ENCODE data around the gene PPIB. TPM values are rescaled to one million over a fixed set of nuclear protein-coding genes. Genes with fewer than 3 reads are reported as not detected.
A peak's percentile ranks its signal among the peaks of the same experiment; 100 is the strongest.

Gene PPIB
- total RNA-seq, 1 experiment from 2014 or later, result 1,210 TPM

- in situ Hi-C loops (cut with HindIII; ENCODE audit: low pct_unique_long_range_greater_than_20kb, low sequenced_read_pairs), result no loop called here
- no peak for DNase-seq (ENCODE audit: low read depth, low spot score)
Observed at GRCh38 chr15:64162478-64162868, 349 bp downstream of the PPIB start.

- in situ Hi-C loops (cut with HindIII; ENCODE audit: low pct_unique_long_range_greater_than_20kb, low sequenced_read_pairs), result no loop called here
- no peak for DNase-seq (ENCODE audit: low read depth, low spot score)
Observed at GRCh38 chr15:64161688-64162477, 939 bp downstream of the PPIB start.

GRCh38 chr15:64158363-64159134, 4.3 kb downstream of the PPIB start:
- in situ Hi-C loops (cut with HindIII; ENCODE audit: low pct_unique_long_range_greater_than_20kb, low sequenced_read_pairs), result no loop called here
- no peak for DNase-seq (ENCODE audit: low read depth, low spot score)

- no peak for DNase-seq (ENCODE audit: low read depth, low spot score)
- in situ Hi-C loops (cut with HindIII; ENCODE audit: low pct_unique_long_range_greater_than_20kb, low sequenced_read_pairs), result no loop called here
Observed at GRCh38 chr15:64157599-64158125, 5.2 kb downstream of the PPIB start.

- in situ Hi-C loops (cut with HindIII; ENCODE audit: low pct_unique_long_range_greater_than_20kb, low sequenced_read_pairs), result no loop called here
- DNase-seq (ENCODE audit: low read depth, low spot score), result no peak
Observed at GRCh38 chr15:64156652-64157331, 6.0 kb downstream of the PPIB start.

- no peak for DNase-seq (ENCODE audit: low read depth, low spot score)
- in situ Hi-C loops (cut with HindIII; ENCODE audit: low pct_unique_long_range_greater_than_20kb, low sequenced_read_pairs), result no loop called here
Observed at GRCh38 chr15:64155802-64156651, 6.8 kb downstream of the PPIB start.

GRCh38 chr15:64153480-64154367, 9.1 kb downstream of the PPIB start:
- in situ Hi-C loops (cut with HindIII; ENCODE audit: low pct_unique_long_range_greater_than_20kb, low sequenced_read_pairs), result no loop called here
- peak; percentile 91 for DNase-seq (ENCODE audit: low read depth, low spot score)

- in situ Hi-C loops (cut with HindIII; ENCODE audit: low pct_unique_long_range_greater_than_20kb, low sequenced_read_pairs), result no loop called here
- DNase-seq (ENCODE audit: low read depth, low spot score), result no peak
Observed at GRCh38 chr15:64152507-64153387, 10.1 kb downstream of the PPIB start.

- in situ Hi-C loops (cut with HindIII; ENCODE audit: low pct_unique_long_range_greater_than_20kb, low sequenced_read_pairs), result no loop called here
Observed at GRCh38 chr15:64151727-64152506, 10.9 kb downstream of the PPIB start, which contains the start of gene SNX22. TSS of gene SNX22 (plus strand) at chr15:64151731. CDS start at chr15:64151776, 45 bp downstream.

GRCh38 chr15:64149893-64150578, 12.8 kb downstream of the PPIB start:
- no peak for DNase-seq (ENCODE audit: low read depth, low spot score)
- in situ Hi-C loops (cut with HindIII; ENCODE audit: low pct_unique_long_range_greater_than_20kb, low sequenced_read_pairs), result no loop called here

More at GRCh38 chr15:64151727-64152506, 10.9 kb downstream of the PPIB start, which contains the start of gene SNX22:
- no peak for DNase-seq (ENCODE audit: low read depth, low spot score)

GRCh38 chr15:64149424-64149823, 13.4 kb downstream of the PPIB start:
- peak; percentile 62 for DNase-seq (ENCODE audit: low read depth, low spot score)
- in situ Hi-C loops (cut with HindIII; ENCODE audit: low pct_unique_long_range_greater_than_20kb, low sequenced_read_pairs), result no loop called here

GRCh38 chr15:64148581-64148980, 14.2 kb downstream of the PPIB start:
- in situ Hi-C loops (cut with HindIII; ENCODE audit: low pct_unique_long_range_greater_than_20kb, low sequenced_read_pairs), result no loop called here
- DNase-seq (ENCODE audit: low read depth, low spot score), result no peak

GRCh38 chr15:64148168-64148567, 14.7 kb downstream of the PPIB start:
- in situ Hi-C loops (cut with HindIII; ENCODE audit: low pct_unique_long_range_greater_than_20kb, low sequenced_read_pairs), result no loop called here
- no peak for DNase-seq (ENCODE audit: low read depth, low spot score)
